GM20000 (cell line): ENCODE measurements around the gene YOD1.
A peak's percentile ranks its signal among the peaks of the same experiment; 100 is the strongest.

ENCODE experiments used
- DNase-seq: peaks from one replicate; pipeline ENCODE4 v3.0.0; 2012; ENCODE audit warnings: low spot score
- TF ChIP-seq, protein P1 (sequence below): IDR thresholded peaks from 2 replicates; pipeline ENCODE4 v1.5.1; 2012; ENCODE audit warnings: mild to moderate bottlenecking, control low read depth; ENCODE audit errors: extremely low read depth, missing control alignments

YOD1 gene

DNA sequence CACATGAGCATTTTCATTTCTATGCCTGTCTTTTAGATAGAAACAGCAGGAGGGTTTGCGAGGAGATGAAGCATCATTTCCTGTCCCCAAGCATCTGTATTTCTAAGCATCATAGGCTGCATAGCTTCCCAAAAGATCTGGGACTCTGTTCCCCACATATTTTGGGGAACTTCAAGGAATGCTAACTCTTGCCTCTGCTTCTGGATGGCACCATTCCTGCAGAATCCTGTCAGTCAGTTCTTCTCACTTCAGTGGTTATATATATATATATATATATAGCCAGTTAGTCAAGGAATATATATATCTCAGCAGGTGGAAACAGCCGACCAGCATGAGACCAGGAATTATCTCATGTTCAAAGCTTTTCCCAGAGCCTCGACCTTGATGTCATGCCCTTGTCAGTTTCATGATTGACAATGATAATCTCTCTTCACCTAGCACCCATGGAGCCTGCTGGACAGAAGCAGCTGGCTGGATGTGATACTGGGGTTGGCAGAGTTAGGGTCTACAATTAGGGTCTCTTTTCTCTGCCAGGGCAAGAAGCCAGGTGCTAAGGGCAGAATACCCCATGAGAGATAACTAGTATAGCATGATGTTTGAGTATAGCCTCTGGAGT, 4.5 kb upstream of the YOD1 start:
- DNase-seq = no peak
- TF ChIP-seq, protein P1, sequence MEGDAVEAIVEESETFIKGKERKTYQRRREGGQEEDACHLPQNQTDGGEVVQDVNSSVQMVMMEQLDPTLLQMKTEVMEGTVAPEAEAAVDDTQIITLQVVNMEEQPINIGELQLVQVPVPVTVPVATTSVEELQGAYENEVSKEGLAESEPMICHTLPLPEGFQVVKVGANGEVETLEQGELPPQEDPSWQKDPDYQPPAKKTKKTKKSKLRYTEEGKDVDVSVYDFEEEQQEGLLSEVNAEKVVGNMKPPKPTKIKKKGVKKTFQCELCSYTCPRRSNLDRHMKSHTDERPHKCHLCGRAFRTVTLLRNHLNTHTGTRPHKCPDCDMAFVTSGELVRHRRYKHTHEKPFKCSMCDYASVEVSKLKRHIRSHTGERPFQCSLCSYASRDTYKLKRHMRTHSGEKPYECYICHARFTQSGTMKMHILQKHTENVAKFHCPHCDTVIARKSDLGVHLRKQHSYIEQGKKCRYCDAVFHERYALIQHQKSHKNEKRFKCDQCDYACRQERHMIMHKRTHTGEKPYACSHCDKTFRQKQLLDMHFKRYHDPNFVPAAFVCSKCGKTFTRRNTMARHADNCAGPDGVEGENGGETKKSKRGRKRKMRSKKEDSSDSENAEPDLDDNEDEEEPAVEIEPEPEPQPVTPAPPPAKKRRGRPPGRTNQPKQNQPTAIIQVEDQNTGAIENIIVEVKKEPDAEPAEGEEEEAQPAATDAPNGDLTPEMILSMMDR = no peak

GRCh38 chr1:207054491-207054890, 3.5 kb upstream of the YOD1 start:
- DNase-seq = no peak

DNA sequence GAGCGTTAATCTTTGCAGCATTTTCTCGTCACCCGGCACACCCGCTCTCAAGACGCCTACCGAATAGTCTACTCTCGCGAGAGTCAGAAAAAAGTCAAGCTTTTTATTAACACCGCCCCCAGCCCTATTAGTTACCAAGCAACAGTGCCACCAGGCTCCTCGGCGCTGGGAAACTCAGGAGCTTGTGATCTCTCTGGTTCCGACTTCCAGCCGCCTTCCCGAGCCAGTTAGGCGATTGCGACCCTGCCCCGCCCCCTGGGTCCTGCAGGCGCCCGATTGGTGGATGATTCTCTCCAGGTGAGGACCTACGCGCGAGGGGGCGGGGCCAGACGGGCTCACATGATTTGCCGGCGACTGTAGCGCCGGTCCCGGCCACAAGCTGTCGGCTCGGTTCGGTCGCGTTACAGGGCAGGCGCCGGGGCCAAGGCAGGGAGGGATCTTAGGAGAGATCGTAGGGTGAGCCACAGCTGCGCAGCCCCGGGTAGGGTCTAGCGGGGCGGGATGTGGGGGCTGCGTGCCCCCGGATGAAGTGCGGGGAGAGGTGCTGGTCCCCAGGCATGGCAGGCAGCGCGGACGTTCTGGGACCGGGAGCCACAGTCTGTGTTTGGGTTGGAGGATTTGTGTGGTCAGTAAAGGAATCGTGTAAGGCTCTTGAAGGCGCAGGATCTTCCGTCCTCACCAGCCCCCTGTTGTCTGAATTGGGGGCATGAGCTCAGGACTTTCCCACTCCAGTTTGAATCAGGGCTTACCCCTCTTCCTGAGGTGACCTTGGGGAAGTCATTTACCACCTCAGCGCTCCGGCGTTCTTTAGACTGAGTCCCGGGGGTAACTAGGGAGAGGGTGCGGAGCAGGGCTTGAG, 2.1 kb upstream of the YOD1 start, which contains the start of gene PFKFB2:
TSS of gene PFKFB2 (plus strand) at position 365 of the 859 bp plus-strand sequence. CDS start 1,443 bp downstream, outside the sequence.
- DNase-seq = peak; percentile 87
- TF ChIP-seq, protein P1 = no peak

More at GRCh38 chr1:207054491-207054890, 3.5 kb upstream of the YOD1 start:
- TF ChIP-seq, protein P1 = no peak

DNA sequence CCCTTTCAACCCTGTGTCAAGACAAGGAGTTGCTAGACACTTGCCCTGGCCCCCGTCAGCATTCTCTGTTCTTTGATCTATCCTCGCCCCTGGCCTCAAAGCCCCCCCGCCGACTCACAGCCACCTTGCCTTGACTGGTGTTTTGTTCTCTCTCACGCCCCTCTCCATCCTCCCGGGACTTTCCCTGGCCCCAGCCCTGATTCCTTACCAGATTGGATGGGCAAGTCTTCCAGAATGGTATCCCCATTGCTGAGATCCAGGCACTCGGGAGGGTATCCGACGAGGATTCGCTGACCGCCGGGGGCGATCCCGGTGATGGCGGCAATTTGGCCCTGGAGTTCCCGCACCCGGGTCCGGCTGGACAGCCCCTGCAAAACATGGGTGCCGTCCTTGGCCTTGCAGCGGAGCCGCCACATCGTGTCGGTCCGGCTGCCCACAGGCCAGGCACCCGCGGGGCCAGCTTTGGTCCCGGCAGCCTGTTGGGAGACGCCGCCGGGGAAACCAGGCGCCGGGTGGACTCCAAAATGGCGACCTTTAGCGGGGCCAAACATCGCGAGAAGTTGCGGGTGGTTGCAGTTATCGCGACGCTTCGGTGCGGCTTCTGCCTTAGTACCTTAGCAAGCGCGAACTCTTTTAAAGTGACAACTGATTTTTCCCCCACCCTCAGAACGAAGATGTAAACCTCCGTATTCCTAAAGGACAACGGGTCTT, 373 bp downstream of the YOD1 start:
- TF ChIP-seq, protein P1 = no peak
- DNase-seq = peak; percentile 88

GRCh38 chr1:207049974-207050391, 1.0 kb downstream of the YOD1 start:
- TF ChIP-seq, protein P1 = peak; percentile 61
- peak; percentile 64 for DNase-seq

GRCh38 chr1:207049514-207049913, 1.5 kb downstream of the YOD1 start:
- TF ChIP-seq, protein P1 = no peak
- DNase-seq = no peak
